Inferior parietal cortex (tissue), 1 donor: ENCODE measurements around the gene BTLA.
"Not testable (repeated sequence)": the region's sequence is repeated elsewhere in the genome, so short reads cannot be mapped to it uniquely, and the experiment has no call there.

ENCODE experiments used
- DNase-seq: peaks from one replicate; pipeline ENCODE4 v3.0.0-alpha.2; 2016; ENCODE audit errors: extremely low spot score

Gene BTLA, protein sequence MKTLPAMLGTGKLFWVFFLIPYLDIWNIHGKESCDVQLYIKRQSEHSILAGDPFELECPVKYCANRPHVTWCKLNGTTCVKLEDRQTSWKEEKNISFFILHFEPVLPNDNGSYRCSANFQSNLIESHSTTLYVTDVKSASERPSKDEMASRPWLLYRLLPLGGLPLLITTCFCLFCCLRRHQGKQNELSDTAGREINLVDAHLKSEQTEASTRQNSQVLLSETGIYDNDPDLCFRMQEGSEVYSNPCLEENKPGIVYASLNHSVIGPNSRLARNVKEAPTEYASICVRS

DNA sequence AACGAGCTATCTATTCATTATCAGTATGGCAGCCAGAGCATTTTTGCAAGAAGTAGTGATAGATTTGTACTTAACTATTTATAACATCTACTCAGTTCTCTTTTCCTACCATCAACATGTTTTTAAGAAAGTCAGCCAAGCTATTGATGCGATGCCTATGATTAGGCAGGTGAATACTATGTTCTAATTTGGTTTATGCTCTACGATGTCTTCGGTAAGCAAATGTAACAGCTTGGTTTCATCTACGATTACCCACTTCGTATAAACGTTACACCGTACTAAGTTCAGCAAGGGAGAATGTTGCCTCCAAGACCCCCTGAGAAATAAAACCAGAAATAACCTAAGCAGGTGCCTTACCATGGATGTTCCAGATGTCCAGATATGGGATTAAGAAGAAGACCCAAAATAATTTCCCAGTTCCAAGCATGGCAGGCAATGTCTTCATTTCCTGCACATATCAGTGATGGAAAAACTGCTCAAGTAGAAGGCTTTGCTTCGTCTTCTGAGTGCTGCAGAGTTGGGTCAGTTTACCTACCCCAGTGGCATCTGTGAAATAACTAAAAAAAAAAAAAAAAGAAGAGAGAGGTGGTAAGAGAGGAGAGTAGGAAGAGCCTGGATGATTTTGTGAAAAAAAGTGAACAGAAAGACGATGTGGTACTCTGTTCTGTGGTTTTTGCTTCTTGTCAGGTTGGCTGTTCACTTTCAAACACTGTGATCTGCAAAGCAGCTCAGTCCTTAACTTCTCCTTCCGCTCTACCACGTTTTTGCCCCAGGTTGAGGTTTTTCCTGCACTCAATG is at the start of gene BTLA:
TSS of gene BTLA (minus strand) at position 559 of the 798 bp plus-strand sequence. CDS start at position 445, 114 bp downstream.
- DNase-seq, result no peak

DNA sequence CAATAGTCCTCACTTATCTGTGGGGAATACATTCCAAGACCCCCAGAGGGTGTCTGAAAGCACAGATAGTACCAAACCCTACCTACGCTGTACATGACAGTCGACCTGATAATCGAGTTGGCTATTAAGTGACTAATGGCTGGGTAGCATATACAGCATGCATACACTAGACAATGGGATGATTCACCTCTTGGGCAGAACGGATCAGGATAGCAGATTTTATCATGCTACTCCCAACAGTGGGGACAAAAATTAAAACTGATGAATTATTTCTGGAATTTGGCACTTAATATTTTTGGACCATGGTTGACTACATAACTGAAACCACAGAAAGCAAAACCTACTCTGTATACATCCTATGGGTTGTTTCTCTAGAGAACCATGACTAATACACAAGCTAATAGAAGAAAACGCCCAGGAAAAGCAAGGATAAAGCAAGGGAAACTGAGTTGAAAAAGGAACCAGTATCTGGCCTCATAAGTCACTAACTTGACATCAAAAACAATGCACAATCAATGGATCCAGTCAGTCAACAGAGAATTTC is 47.0 kb upstream of the BTLA start:
- DNase-seq, result no peak

DNA sequence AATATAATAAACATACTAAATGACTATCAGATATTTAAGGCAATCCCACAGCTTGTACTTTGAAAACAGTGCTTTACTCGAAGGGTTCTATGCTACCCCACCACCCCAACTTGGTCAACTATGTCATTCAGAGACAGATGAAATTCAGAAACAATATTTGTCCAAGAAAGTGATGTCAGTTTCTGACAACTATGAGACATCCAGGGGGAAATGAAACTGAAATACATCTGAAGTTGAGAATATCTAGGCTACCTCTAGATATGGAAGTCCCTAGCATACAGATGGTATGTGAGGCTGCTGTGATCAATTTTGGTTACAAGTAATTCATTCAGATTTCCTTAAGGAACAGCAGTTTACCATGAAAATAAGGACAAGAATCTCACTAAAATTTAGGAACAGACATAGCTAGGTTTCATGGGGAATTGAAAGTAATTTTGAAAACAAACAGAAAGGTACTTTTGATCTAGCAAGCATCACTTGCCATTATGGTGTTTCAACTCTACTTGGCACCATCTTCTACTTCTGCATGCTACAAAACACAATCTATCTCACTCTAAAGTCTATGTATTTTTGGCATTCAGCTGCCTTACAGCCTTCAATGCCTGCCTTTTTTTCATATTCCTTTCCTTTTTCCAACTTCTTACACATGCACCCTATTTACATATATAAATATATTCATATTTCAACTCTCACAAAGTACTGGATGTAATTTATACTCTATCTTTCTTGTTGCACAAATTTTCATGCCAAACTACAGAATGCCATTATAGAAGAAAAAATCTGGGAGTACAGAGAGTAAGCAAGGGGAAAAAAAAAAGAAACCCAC is 40.8 kb upstream of the BTLA start:
- DNase-seq, result no peak

DNA sequence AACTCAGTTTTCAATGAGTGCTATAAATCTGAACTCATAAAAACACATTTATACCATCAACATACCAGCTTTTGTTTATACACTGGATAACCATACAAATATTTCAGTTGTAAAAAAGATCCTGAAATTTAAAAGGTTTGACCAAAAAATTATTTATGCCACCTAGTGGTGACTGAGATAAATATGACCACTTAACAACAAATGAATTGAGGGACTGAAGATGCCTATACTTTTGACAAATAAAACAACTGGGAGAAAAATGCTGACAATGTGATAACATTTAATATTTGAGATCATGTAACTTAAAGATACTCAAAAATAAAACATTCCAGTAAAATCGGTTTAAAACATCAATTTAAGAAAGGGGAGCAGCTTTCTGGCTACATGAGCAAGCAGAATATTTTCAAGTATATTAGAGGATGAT is 32.1 kb upstream of the BTLA start:
- peak; percentile 70 for DNase-seq

DNA sequence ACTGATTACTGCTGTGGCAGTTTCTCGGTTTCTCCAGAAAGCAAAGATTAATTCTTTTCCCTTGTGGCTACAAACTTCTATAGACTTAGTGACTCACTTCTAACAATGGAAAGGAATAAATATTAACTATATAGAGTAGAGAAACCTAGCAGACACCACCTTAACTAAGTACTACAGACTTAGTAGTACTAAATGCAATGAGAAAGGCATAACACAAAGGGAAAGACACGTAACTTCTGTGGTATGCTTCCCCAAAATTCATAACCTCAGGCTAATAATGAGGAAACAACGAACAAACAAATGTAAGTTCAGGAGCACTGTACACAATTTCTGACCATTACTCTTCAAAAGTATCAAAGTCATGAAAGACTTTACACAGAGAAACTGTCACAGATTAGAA is 31.3 kb upstream of the BTLA start:
- no peak for DNase-seq

DNA sequence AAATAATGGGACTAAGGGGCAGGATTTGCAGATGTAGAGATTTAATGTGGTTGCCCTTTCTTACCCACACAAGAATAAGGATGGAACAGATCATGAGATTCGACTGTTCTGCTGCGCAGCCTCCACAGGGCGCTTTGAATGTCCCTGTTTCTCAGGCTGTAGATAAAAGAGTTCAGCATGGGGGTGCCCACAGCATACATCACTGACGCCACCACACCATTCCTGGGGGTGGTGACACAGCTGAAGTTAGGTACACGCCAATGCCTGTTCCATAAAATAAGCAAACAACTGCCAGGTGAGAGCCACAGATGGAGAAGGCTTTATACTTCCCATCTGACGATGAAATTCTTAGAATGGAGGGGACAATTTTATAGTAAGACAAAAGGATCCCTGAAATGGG is 24.9 kb upstream of the BTLA start:
- not testable (repeated sequence) for DNase-seq

DNA sequence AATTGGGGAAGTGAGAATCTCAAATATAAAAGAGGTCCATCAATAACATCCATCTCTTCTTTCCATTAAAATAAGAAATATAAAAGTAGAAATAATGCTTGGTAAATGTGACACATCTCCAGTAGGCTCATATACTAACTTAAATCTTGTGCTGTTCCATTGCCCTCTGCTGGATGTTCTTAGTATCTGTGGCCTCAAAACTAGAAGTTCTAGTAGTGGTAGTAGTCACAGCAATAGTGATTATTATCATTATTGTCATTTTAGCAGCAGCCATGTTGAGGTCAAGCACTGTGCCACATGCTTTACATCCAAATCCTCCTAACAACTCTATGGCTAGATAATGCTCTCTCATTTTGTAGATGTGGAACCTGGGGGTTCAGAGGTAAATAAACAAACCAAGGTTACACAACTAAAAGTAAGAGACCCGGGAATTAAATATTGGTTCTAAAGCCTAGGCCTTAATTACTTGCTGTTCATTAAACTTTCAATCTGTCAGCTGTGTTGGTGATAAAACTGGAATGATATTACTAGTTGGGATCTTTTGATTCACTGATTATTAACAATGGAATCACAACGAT is 20.2 kb upstream of the BTLA start:
- DNase-seq, result peak; percentile 82

DNA sequence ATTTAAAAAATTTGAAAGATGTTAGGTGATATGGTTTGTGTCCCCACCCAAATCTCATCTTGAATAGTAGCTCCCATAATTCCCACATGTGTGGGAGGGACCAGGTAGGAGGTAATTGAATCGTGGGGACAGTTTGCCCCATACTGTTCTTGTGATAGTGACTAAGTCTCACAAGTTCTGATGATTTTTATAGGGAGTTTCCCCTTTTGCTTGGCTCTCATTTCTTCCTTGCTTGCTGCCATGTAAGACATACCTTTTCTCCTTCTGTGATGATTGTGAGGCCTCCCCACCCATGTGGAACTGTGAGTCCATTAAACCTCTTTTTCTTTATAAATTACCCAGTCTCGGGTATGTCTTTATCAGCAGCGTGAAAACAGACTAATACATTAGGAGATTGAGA is 19.7 kb upstream of the BTLA start:
- not testable (repeated sequence) for DNase-seq

DNA sequence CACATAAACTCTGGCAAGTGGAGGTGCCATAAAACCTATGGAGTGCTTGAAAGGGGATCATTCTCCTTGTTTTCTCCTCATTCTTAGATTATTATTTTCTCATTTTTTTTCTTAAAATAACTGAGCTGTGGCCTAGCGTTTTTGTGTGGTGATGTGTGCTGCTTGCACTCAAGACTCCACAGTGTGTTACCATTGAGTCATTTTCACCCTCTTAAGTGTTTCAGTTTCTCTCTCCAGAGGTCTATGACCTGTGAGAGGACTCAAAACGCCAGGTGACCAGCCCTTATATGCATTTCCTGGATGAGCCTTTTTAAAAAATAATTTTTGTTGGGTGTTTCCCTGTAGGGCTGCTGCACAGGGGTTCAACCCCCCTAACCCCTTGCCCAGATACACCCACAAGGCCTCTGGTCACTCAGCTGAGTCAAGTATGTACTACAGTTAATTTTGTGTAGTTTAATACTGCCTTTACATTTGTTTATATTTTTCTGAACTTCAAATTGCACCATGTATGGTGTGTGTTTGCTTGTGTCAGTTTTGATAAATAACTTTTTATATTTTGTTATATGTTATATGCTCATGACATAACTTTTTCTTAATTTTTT is 15.4 kb upstream of the BTLA start:
- no peak for DNase-seq

DNA sequence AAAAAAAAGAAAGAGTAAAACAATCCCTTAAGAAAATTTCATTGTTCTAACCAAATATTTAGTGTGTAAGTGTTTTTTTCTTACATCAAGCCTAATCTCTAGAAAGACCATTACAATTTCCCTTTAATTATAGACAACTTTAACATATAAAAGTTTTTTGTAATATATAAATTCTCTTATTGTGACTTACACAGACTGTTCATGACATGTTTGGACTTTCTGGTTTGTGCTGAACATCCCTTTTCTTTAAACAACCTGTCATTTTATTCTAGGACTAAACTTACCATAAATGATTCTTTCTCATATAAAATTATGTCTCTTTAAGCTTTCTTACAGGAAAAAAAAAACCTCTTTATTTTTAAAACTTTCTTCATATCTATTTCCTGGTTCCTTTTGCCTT is 13.0 kb upstream of the BTLA start:
- DNase-seq, result no peak

DNA sequence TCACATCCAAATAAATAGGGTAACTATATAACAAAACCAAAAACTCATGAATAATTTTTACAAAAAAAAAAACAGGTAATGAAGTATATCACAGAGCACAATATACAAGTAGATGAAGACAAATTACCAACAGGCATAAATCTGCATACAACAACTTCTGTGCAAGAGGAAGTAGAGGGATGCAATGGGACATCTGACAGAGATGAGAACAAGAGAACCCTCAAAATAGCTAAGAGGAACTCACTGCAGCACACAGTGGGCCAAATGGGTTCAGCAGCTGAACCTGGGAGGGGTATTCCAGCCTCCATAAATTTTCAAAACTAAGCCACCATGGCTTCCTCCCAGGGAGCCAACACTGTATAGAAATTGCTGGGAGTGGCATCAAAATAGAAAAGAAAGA is 9.6 kb upstream of the BTLA start:
- DNase-seq, result no peak

DNA sequence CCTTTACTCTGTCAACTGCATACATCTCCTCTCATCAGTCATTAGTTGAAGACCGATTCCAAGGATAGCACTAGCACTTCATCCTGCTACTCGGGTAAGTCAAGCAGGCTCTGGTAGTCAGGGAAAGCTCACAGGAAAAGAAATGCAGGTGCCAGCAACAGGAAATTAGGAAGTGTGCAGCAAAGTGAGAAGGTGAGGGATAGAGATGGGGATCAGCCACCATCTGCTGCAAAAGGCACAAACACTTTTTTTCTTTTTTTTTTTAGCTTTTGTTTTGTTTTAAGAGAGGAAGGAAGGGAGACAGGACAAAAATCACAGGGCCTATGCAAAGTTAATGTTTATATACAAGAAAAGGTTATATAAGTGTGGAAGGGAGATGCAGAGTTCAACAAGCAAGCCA is 9.0 kb upstream of the BTLA start:
- no peak for DNase-seq

DNA sequence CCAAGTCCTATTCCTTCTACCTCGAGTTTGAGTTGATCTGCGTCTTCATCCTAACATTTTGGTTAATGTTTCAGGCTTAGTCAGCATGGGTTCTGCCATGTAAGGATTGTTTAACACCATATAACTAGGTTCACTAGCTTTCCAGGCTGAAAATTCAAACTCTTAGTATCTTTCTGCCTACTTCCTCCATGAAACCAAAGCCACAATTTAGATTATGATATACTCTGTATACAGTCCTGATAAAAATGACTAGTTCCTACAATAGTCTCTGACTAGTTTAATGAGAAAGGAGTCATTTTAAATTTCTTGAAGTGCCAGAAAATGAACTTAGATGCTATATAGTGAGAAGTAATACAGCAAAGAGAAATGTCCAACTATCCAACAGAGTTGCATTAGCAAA is 6.6 kb upstream of the BTLA start:
- DNase-seq, result no peak

DNA sequence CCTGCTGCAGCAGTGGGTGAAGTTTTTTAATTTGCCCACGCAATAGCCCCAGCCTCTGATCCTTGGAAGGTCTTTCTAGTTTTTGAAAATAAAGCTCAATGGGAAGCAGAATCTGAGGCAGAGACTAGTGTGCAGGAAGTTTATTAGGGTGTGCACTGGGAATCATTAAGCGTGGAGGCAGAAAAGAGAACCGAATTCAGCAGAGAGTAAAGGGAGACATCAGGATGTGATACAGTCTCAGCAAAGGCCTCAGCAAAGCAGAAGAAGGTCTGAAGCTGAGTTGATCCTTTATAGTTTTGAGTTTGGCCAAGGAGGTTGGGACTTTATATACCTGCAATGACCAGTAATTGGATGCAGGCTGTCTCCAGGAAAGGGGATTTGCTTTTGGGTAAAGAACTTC is 4.9 kb upstream of the BTLA start:
- no peak for DNase-seq

DNA sequence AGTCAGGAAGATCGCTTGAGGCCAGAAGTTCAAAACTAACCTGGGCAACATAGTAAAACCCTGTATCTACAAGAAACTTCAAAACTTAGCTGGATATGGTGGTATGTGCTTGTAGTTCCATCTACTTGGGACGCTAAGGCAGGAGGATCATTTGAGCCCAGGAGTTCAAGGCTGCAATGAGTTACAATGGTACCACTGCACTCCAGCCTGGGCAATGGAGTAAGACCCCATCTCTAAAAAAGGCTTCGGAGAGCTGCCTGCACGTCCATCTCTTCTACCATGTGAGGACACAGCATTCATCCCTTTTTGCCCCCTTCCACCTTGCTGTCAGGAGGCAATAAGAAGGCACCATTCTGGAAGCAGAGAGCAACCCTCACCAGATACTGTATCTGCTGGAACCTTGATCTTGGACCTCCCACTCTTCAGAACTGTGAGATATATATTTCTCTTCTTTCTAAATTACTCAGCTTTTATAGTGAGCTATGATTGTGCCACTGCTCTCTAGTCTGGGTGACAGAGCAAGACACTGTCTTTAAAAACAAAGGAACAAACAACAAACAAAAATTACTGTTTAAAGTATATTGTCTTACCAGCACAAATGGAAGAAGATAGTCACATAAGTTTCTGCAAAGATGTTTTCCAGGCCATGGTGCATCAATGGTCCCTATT is 4.2 kb upstream of the BTLA start:
- DNase-seq, result no peak

DNA sequence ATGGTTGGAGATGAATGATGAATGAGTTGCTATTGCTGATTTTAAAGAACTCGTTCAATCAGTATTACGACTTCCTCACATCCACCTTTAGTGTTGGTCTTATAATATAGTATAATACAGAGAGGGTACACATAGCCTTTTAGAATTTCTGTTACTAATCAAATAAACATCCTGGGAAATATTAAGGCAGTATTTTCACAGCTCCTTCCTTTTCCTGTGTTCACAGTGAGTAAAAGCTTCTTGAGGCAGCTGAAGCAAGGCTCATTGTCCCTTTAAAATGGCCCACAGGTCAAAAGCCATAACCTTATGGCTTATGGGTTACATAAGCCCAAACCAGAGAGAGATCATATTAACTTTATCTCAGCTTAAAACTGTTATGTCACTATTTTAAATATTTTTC is 1.3 kb upstream of the BTLA start:
- no peak for DNase-seq

DNA sequence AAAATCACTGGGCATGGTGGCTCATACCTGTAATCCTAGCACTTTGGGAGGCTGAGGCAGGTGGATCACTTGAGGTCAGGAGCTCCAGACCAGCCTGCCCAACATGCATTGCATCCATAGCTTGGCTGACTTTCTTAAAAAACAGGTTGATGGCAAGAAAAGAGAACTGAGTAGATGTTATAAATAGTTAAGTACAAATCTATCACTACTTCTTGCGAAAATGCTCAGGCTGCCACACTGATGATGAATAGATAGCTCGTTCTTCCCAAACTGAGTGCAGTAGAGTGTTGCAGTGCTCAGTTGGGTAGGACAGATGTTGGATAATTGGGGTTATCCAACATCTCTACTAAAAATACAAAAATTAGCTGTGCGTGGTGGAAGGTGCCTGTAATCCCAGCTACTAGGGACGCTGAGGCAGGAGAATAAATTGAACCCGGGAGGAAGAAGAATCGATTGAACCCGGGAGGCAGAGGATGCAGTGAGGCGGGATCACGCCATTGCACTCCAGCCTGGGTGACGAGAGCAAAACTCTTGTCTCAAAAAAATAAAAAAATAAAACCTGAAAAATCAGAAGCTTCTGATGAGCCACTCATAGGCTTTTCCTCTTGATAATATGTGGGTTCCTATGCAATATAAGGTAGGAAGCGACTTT is 1.2 kb downstream of the BTLA start:
- DNase-seq, result no peak

DNA sequence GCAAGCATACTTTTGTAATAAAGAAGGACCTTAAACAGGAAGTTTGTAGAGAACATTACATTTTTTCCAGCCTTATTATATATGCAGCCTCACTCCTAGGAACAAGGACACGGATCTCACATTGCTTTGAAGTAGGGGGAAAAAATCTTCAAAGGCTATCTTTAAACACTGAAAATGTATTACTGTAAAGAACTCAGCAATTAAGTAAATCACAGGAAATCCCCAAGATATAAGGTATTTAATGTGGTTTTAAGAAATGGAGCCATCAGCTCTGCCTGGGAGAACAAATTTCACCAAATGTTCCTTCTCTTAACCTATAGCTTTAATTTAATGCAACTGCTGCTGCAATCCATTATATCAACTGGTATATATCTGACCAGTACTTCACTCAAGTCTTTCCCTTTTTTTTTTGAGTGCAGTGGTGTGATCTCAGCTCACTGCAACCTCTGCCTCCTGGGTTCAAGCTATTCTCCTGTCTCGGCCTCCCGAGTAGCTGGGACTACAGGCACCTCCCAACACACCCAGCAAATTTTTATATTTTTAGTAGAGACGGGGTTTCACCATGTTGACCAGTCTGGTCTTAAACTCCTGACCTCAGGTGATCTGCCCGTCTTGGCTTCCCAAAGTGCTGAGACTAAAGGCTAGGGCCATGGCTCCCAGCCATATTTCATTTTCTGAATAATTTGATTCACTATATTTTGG is 2.8 kb downstream of the BTLA start:
- no peak for DNase-seq

DNA sequence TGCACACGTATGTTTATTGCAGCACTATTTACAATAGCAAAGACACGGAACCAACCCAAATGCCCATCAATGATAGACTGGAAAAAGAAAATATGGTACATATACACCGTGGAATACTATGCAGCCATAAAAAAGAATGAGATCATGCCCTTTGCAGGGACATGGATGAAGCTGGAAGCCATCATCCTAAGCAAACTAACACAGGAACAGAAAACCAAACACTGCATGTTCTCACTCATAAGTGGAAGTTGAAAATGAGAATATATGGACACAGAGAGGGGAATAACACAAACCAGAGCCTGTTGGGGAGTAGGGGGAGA is 4.9 kb downstream of the BTLA start:
- not testable (repeated sequence) for DNase-seq

DNA sequence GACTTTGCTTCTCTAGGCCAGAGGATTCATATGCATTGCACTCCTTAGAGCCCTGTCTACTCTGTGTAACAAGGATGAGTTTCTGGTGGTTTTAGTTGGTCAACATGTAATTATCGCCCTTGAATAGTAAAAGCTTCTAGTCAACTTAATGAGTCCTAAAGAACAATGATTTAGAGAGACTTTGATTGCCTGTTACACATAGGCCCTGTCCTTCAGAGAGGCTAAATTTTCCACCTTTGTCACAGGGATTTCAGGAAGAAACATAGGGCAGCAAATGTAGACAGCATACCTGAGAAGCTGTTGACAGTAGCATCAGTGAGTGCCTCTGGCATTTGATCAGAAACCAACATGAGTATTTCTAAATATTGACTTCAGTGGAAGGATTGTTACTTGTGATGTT is 7.1 kb downstream of the BTLA start:
- DNase-seq, result no peak
